Measurements from ENCODE around the gene MYO1B. TPM values are rescaled to one million over a fixed set of nuclear protein-coding genes. Genes with fewer than 3 reads are reported as not detected.

Gene MYO1B
- total and polyA plus RNA-seq, 2 of the 4 experiments (the other 2 are of a cell fraction): 57.2 to 116 TPM

- TF ChIP-seq RAD21 (IDR thresholded peaks at IDR 0.05; ENCODE audit: low read length): no peak
- TF ChIP-seq MXI1 (IDR thresholded peaks at IDR 0.05; ENCODE audit: borderline replicate concordance, low read depth, low read length): no peak
- no peak for TF ChIP-seq SMC3 (IDR thresholded peaks at IDR 0.05; ENCODE audit: low read depth, low read length)
- TF ChIP-seq RFX5 (IDR thresholded peaks at IDR 0.05; ENCODE audit: low read depth, low read length): no peak
- TF ChIP-seq ELK1 (IDR thresholded peaks at IDR 0.05; ENCODE audit: borderline replicate concordance, low read depth, low read length): no peak
- TF ChIP-seq, protein P1, sequence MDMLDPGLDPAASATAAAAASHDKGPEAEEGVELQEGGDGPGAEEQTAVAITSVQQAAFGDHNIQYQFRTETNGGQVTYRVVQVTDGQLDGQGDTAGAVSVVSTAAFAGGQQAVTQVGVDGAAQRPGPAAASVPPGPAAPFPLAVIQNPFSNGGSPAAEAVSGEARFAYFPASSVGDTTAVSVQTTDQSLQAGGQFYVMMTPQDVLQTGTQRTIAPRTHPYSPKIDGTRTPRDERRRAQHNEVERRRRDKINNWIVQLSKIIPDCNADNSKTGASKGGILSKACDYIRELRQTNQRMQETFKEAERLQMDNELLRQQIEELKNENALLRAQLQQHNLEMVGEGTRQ (IDR thresholded peaks at IDR 0.05; ENCODE audit: low read depth, low read length): no peak
- TF ChIP-seq BHLHE40 (IDR thresholded peaks at IDR 0.05; ENCODE audit: low read depth, low read length): no peak
- no peak for TF ChIP-seq POLR2A (IDR thresholded peaks at IDR 0.05; ENCODE audit: low read depth, low read length)
- TF ChIP-seq NFE2L2 (IDR thresholded peaks at IDR 0.05; ENCODE audit: low read depth, low read length): no peak
- TF ChIP-seq FOS (IDR thresholded peaks at IDR 0.05; ENCODE audit: low read depth, low read length): no peak
- TF ChIP-seq, protein P2, sequence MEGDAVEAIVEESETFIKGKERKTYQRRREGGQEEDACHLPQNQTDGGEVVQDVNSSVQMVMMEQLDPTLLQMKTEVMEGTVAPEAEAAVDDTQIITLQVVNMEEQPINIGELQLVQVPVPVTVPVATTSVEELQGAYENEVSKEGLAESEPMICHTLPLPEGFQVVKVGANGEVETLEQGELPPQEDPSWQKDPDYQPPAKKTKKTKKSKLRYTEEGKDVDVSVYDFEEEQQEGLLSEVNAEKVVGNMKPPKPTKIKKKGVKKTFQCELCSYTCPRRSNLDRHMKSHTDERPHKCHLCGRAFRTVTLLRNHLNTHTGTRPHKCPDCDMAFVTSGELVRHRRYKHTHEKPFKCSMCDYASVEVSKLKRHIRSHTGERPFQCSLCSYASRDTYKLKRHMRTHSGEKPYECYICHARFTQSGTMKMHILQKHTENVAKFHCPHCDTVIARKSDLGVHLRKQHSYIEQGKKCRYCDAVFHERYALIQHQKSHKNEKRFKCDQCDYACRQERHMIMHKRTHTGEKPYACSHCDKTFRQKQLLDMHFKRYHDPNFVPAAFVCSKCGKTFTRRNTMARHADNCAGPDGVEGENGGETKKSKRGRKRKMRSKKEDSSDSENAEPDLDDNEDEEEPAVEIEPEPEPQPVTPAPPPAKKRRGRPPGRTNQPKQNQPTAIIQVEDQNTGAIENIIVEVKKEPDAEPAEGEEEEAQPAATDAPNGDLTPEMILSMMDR (conservative IDR thresholded peaks at IDR 0.05; ENCODE audit: low read depth, low read length): no peak
- no peak for TF ChIP-seq MAFK (IDR thresholded peaks at IDR 0.05; ENCODE audit: low read depth, low read length)
- TF ChIP-seq MAZ (IDR thresholded peaks at IDR 0.05; ENCODE audit: borderline replicate concordance, low read depth, low read length): no peak
- TF ChIP-seq CHD1 (IDR thresholded peaks at IDR 0.05; ENCODE audit: low read depth, low read length): no peak
- TF ChIP-seq RCOR1 (IDR thresholded peaks at IDR 0.05; ENCODE audit: insufficient replicate concordance, low read length): no peak
- TF ChIP-seq CEBPB (IDR thresholded peaks at IDR 0.05; ENCODE audit: low read depth, low read length): no peak
- in situ Hi-C loops (cut with MboI; ENCODE audit: low sequenced_read_pairs): no loop called here
- Histone ChIP-seq H4K5ac (ENCODE audit: low read depth, low read length) (no peak overlapping the region), H2BK20ac (ENCODE audit: low read depth, low read length) (no peak overlapping the region), H3K9me1 (ENCODE audit: insufficient read depth, low read length) (peaks cover 3% of the 10 kb centered on the region; the same call in 1 of the 2 replicates), H3K56ac (ENCODE audit: extremely low read depth, insufficient read depth, low read length) (no peak overlapping the region), H3K23ac (ENCODE audit: low read depth, low read length) (no peak overlapping the region), H2BK120ac (ENCODE audit: low read depth, low read length) (no peak overlapping the region), H3K79me1 (ENCODE audit: low read depth in 1 of 2, low read length in 2 of 2) (peaks cover 3 to 4% of the 10 kb centered on the region in 2 experiments; a peak in 2 of 4 replicates), H3K9me3 (ENCODE audit: control insufficient read depth, insufficient read depth, low read length) (no peaks in the 10 kb centered on the region), H2AK9ac (replicated peaks; ENCODE audit: low read depth, low read length, poor library complexity) (no peak overlapping the region), H3K4me1 (ENCODE audit: control insufficient read depth, insufficient read depth, low read length) (peaks cover 3% of the 10 kb centered on the region), H3K4me3 (ENCODE audit: insufficient read depth, low read depth, low read length) (no peak overlapping the region), H2BK15ac (ENCODE audit: low read depth, low read length) (no peak overlapping the region), H3K36me3 (ENCODE audit: control insufficient read depth, insufficient read depth, low read length) (peaks cover 55% of the 10 kb centered on the region), H3K4ac (ENCODE audit: low read depth, low read length) (no peak overlapping the region), H4K91ac (ENCODE audit: insufficient read depth, low read depth, low read length) (no peak overlapping the region), H2AK5ac (ENCODE audit: low read depth, low read length) (no peak overlapping the region), H3K27ac (ENCODE audit: insufficient read depth, low read length) (no peak overlapping the region), H2AFZ (replicated peaks; ENCODE audit: low read length, poor library complexity) (no peak overlapping the region), H4K20me1 (ENCODE audit: insufficient read depth, low read length) (no peaks in the 10 kb centered on the region), H2BK5ac (ENCODE audit: low read depth, low read length, poor library complexity, severe bottlenecking) (no peak overlapping the region), H4K8ac (ENCODE audit: low read depth in 2 of 2, low read length in 2 of 2) (no peak overlapping the region), H3K27me3 (ENCODE audit: control insufficient read depth, insufficient read depth, low read length) (no peaks in the 10 kb centered on the region), H3K4me2 (ENCODE audit: low read depth, low read length) (no peak overlapping the region), H3K14ac (replicated peaks; ENCODE audit: low read depth, low read length) (no peak overlapping the region), H3K9ac (ENCODE audit: low read depth, low read length) (no peak overlapping the region), H3K18ac (ENCODE audit: low read depth, low read length) (no peak overlapping the region)
- dilution Hi-C loops (cut with HindIII; ENCODE audit: low sequenced_read_pairs, unreplicated experiment): no loop called here
- intact Hi-C loops (cut with micrococcal nuclease): no loop called here
- ChIA-PET POLR2A (ENCODE audit: unreplicated experiment) (interaction anchor here (0.6 kb wide), 1 partner anchor 445 kb away, joined by 3 read pairs; no protein-coding TSS in a partner anchor), CTCF (interaction anchor here (1.0 to 1.1 kb wide), 2 partner anchors 10 to 198 kb away, joined by 3 to 4 read pairs; no protein-coding TSS in a partner anchor)
- no TSS peak for BruUV-seq (replicated peaks)
- ATAC-seq (ENCODE audit: low read depth) (no peak), DNase-seq (no peak)
- 100% methylated on average over 1 of the region's 5 CpGs; no CpG with 5 or more reads in 1 of the 2 experiments for WGBS, 2 experiments (ENCODE audit: extremely low coverage in 2 of 2, insufficient read length in 1 of 2)
Measured at GRCh38 chr2:191415858-191416257, 170.7 kb downstream of the MYO1B start.

Measured in IMR-90 (cell line).